GM21619 (cell line): ENCODE data around the gene ROPN1B.

ENCODE experiments used
- ATAC-seq: cut with Tn5 transposase; IDR thresholded peaks from one replicate; pipeline ENCODE4 v1.9.1; 2021; ENCODE audit not compliant: unreplicated experiment

The ROPN1B gene

GRCh38 chr3:126026277-126026751, 57.3 kb downstream of the ROPN1B start:
- no peak for ATAC-seq

- ATAC-seq: no peak
Measured at GRCh38 chr3:126026761-126027160, 57.8 kb downstream of the ROPN1B start.

GRCh38 chr3:126028096-126028495, 59.1 kb downstream of the ROPN1B start:
- no peak for ATAC-seq

- ATAC-seq: no peak
Measured at GRCh38 chr3:126029241-126029640, 60.3 kb downstream of the ROPN1B start.

GRCh38 chr3:126030455-126030854, 61.5 kb downstream of the ROPN1B start:
- ATAC-seq: no peak

GRCh38 chr3:126031981-126032471, 63.0 kb downstream of the ROPN1B start:
- no peak for ATAC-seq
